Measurements from ENCODE around the gene LPP.

Gene LPP

DNA sequence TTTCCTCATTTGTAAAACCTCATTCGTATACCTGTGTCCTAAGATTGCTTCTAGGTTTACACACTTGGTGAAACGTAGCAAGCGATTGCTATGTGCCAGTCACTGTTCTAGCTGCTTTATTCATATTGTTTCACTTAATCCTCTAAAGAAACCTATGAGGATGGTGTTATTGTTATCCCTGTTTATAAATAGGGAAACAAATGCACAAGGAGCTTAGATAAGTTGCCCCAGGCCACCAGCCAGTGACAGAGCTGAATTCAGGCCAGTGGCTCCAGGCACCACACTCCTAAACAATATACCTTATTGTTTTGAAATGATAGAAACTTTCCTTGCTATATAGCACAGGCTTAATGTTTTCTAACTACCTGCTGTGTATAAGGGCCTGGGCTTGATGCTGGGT lies 44.0 kb downstream of the LPP start:
- Histone ChIP-seq H3K36me3 (ENCODE audit: insufficient read depth, low read length) (0 out of 2 replicates have a peak, but pooled peaks cover 4% of the 10 kb centered on the region), H4K20me1 (ENCODE audit: insufficient read depth, low read length) (no peaks in the 10 kb centered on the region), H3K4me3 (ENCODE audit: low read depth in 1 of 2, low read length in 2 of 2) (no peak overlapping the region), H3K9me3 (ENCODE audit: insufficient read depth, low read length, severe bottlenecking) (no peaks in the 10 kb centered on the region), H3K4me2 (ENCODE audit: insufficient read depth, low read length) (no peak overlapping the region), H3K27ac (ENCODE audit: low read length) (no peak overlapping the region), H3K4me1 (ENCODE audit: insufficient read depth, low read length) (peaks cover 13% of the 10 kb centered on the region), H3K9ac (ENCODE audit: low read depth, low read length) (no peak overlapping the region), H3K27me3 (ENCODE audit: insufficient read depth, low read length, poor library complexity) (no peaks in the 10 kb centered on the region), H2AFZ (ENCODE audit: low read depth, low read length) (no peak overlapping the region), H3K79me2 (ENCODE audit: insufficient read depth, low read length) (peaks cover 63% of the 10 kb centered on the region)
- no peak for TF ChIP-seq EZH2 (IDR thresholded peaks at IDR 0.05; ENCODE audit: borderline replicate concordance, low read depth, low read length, severe bottlenecking)
- TF ChIP-seq, protein P1, sequence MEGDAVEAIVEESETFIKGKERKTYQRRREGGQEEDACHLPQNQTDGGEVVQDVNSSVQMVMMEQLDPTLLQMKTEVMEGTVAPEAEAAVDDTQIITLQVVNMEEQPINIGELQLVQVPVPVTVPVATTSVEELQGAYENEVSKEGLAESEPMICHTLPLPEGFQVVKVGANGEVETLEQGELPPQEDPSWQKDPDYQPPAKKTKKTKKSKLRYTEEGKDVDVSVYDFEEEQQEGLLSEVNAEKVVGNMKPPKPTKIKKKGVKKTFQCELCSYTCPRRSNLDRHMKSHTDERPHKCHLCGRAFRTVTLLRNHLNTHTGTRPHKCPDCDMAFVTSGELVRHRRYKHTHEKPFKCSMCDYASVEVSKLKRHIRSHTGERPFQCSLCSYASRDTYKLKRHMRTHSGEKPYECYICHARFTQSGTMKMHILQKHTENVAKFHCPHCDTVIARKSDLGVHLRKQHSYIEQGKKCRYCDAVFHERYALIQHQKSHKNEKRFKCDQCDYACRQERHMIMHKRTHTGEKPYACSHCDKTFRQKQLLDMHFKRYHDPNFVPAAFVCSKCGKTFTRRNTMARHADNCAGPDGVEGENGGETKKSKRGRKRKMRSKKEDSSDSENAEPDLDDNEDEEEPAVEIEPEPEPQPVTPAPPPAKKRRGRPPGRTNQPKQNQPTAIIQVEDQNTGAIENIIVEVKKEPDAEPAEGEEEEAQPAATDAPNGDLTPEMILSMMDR (IDR thresholded peaks at IDR 0.05; ENCODE audit: borderline replicate concordance, extremely low read depth, low read length, poor library complexity, severe bottlenecking): no peak
- ATAC-seq (ENCODE audit: insufficient read depth, low read depth): no peak
- no peak for DNase-seq

DNA sequence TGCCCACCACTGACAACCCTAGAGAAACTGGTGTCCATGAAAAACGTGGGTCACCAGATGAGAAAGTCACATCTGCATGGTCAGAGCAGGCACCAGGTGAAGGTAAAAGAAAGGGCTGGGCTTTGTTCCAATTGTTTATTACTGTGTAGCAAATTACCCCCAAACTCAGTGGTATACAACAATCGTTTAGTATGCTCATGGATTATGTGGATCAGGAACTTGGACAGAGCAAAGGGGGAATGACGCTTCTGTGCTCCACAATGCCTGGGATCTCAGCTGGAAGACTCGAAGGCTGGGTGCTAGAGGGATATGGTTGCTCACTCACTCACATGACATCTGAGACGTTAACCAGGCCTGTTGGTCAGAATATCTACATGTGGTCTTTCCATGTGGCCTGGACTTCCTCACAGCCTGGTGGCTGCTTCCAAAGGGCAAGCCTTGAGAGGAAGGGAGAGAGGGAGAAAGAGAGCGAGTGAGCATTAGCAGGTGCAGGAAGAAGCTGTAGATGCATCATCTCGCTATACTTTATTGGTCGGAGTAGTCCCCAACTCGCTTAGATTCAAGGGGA lies 44.9 kb downstream of the LPP start:
- DNase-seq (no peak), ATAC-seq (ENCODE audit: insufficient read depth, low read depth) (no peak)
- Histone ChIP-seq H3K9me3 (ENCODE audit: insufficient read depth, low read length, severe bottlenecking) (no peaks in the 10 kb centered on the region), H3K4me1 (ENCODE audit: insufficient read depth, low read length) (peaks cover 13% of the 10 kb centered on the region), H3K27me3 (ENCODE audit: insufficient read depth, low read length, poor library complexity) (no peaks in the 10 kb centered on the region), H3K36me3 (ENCODE audit: insufficient read depth, low read length) (0 out of 2 replicates have a peak, but pooled peaks cover 4% of the 10 kb centered on the region), H3K27ac (ENCODE audit: low read length) (peak overlapping the region; percentile 12; the same call in 1 of the 2 replicates), H3K79me2 (ENCODE audit: insufficient read depth, low read length) (peaks cover 59% of the 10 kb centered on the region), H3K4me2 (ENCODE audit: insufficient read depth, low read length) (no peak overlapping the region), H2AFZ (ENCODE audit: low read depth, low read length) (no peak overlapping the region), H3K9ac (ENCODE audit: low read depth, low read length) (no peak overlapping the region), H4K20me1 (ENCODE audit: insufficient read depth, low read length) (no peaks in the 10 kb centered on the region), H3K4me3 (ENCODE audit: low read depth in 1 of 2, low read length in 2 of 2) (no peak overlapping the region)
- no peak for TF ChIP-seq EZH2 (IDR thresholded peaks at IDR 0.05; ENCODE audit: borderline replicate concordance, low read depth, low read length, severe bottlenecking)
- TF ChIP-seq, protein P1 (IDR thresholded peaks at IDR 0.05; ENCODE audit: borderline replicate concordance, extremely low read depth, low read length, poor library complexity, severe bottlenecking): no peak

DNA sequence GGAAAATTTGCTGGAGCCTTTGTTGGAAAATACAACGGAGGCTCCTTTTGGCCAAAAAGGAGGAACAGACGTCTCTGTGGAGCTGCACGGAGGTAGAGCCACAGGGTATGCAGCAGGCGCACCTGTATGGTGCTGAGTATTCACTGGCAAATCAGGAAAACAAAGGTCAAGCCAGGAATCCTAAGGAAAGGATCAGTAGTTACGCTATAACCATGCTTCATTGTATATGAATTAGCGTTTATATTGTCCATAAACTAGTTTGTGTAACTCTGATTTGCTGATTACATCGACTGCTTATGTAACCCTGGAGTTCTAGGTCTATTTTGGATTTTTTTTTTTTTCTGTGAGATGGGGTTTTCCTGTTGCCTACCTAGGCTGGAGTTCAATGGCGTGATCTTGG lies 45.4 kb downstream of the LPP start:
- Histone ChIP-seq H3K36me3 (ENCODE audit: insufficient read depth, low read length) (0 out of 2 replicates have a peak, but pooled peaks cover 4% of the 10 kb centered on the region), H3K4me2 (ENCODE audit: insufficient read depth, low read length) (no peak overlapping the region), H4K20me1 (ENCODE audit: insufficient read depth, low read length) (no peaks in the 10 kb centered on the region), H3K4me1 (ENCODE audit: insufficient read depth, low read length) (peaks cover 13% of the 10 kb centered on the region), H3K27ac (ENCODE audit: low read length) (no peak overlapping the region), H3K4me3 (ENCODE audit: low read depth in 1 of 2, low read length in 2 of 2) (no peak overlapping the region), H3K27me3 (ENCODE audit: insufficient read depth, low read length, poor library complexity) (no peaks in the 10 kb centered on the region), H3K9me3 (ENCODE audit: insufficient read depth, low read length, severe bottlenecking) (no peaks in the 10 kb centered on the region), H2AFZ (ENCODE audit: low read depth, low read length) (no peak overlapping the region), H3K9ac (ENCODE audit: low read depth, low read length) (no peak overlapping the region), H3K79me2 (ENCODE audit: insufficient read depth, low read length) (peaks cover 54% of the 10 kb centered on the region)
- ATAC-seq (ENCODE audit: insufficient read depth, low read depth): no peak
- no peak for DNase-seq
- TF ChIP-seq, protein P1 (IDR thresholded peaks at IDR 0.05; ENCODE audit: borderline replicate concordance, extremely low read depth, low read length, poor library complexity, severe bottlenecking): no peak
- TF ChIP-seq EZH2 (IDR thresholded peaks at IDR 0.05; ENCODE audit: borderline replicate concordance, low read depth, low read length, severe bottlenecking): no peak

All from DND-41 (cell line).